ENCODE results near the gene TSPAN9.

Gene TSPAN9

DNA sequence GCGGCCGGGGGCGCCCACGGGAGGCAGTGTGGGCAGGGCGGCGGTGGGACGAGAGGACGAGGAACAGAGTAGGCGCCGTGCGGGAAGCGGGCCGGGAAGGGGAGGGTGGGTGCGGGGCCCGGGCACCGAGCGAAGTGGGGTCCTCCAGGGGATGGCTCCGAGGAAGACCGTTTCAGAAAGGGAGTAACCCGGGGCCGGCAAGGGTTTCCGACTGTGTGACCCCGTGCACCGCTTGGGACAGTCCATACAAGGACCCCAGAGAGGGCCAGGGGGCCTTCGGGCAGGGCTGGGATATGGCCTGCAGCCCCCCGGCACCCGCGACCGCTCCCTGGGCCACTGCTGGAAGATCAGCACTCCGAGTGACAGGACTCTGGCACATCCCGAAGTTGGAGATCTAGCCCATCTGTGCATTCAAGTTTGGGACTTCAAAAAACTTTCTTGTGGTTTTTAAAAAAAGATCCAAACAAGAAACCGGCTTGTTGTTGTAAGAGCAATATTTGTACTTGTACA is 448 bp downstream of the TSPAN9 start:
- Histone ChIP-seq H3K4me1 (ENCODE audit: insufficient read depth, low read length) (peaks cover 7% of the 10 kb centered on the region; the same call in 1 of the 2 replicates), H3K9ac (ENCODE audit: low read depth, low read length) (peak overlapping the region; percentile 69), H3K36me3 (ENCODE audit: insufficient read depth, low read length) (no peaks in the 10 kb centered on the region), H3K9me3 (ENCODE audit: control insufficient read depth, insufficient read depth, low read length) (no peaks in the 10 kb centered on the region)

DNA sequence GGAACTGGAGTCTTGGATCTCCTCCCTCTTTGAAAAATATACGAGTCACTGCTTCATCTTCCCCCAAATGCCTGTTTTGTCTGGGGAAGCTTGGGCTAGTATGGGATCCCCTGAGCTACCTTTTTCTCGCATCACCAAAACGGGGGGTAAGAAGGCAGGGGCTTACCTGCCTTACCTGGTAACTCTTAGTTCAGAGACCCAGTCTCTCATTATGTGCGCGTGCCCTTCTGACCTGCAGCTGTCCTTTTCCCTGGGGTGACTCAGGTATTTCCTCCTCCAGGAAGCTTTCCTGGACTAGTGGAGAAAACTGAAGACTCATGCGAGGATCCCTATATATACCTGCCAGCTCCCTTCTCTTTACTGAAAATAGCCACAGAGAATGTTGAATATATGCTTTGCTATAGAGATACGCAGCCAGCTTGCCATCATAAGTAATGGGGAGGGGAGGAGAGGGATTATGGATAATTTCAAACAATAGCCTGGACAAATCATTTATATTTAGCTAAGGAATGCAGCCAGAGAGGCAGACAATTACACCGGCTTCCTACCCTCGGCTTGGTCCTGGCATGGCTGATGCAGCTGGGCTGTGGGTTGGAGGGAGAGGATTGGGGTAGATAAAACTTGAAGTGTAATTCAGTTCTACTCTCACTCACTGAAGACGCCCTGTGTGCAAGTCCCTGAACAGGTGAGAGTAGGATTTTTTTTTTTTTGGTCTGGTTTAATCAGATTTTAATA is 1.1 kb downstream of the TSPAN9 start:
- Histone ChIP-seq H3K9ac (ENCODE audit: low read depth, low read length) (peak overlapping the region; percentile 69), H3K4me1 (ENCODE audit: insufficient read depth, low read length) (peaks cover 4% of the 10 kb centered on the region; the same call in 1 of the 2 replicates), H3K9me3 (ENCODE audit: control insufficient read depth, insufficient read depth, low read length) (no peaks in the 10 kb centered on the region), H3K36me3 (ENCODE audit: insufficient read depth, low read length) (no peaks in the 10 kb centered on the region)

DNA sequence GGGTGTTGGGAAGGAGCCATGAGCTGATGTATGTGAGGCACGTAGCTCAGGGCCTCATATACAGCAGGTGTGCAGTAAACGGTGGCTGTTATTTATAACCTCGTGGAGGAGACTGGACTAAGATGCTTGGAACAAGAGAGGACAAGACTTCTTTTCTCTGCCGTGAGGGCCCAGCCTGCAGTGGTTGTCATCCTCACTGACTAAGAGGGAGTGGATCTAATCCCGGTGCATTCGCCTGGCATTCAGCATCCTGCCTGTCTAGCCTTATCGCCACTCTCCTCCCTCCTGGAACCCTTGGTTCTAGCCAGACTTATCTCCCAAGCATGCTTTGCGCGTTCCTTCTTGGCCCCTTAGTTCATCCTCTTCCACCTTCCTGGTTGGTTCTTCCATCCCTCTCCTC is 3.9 kb downstream of the TSPAN9 start:
- no peaks in the 10 kb centered on the region for H3K9me3 ChIP-seq (ENCODE audit: control insufficient read depth, insufficient read depth, low read length)
- H3K36me3 ChIP-seq (ENCODE audit: insufficient read depth, low read length) = peaks cover 3% of the 10 kb centered on the region; the same call in 1 of the 2 replicates
- peaks cover 23% of the 10 kb centered on the region for H3K4me1 ChIP-seq (ENCODE audit: insufficient read depth, low read length)
- no peak overlapping the region for H3K9ac ChIP-seq (ENCODE audit: low read depth, low read length)

DNA sequence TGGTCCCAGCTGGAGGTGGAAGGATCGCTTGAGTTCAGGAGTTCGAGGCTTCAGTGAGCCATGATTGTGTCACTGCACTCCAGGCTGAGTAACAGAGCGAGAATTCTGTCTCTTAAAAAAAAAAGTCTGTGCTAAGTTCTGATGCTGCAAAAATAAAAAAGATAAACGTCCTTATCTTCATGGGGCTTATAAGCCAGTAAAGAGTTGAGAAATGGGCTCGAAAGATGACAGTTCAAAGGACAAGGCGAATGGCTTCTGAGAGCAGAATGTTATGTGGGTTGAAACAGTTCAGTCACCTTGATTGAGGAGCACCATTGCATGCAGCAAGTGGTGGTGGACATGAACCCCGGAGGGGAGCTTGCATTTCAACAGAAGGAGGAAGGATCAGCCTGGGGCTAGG is 4.7 kb downstream of the TSPAN9 start:
- H3K4me1 ChIP-seq (ENCODE audit: insufficient read depth, low read length) = peaks cover 23% of the 10 kb centered on the region
- H3K36me3 ChIP-seq (ENCODE audit: insufficient read depth, low read length) = peaks cover 3% of the 10 kb centered on the region; the same call in 1 of the 2 replicates
- H3K9me3 ChIP-seq (ENCODE audit: control insufficient read depth, insufficient read depth, low read length) = no peaks in the 10 kb centered on the region
- H3K9ac ChIP-seq (ENCODE audit: low read depth, low read length) = no peak overlapping the region

DNA sequence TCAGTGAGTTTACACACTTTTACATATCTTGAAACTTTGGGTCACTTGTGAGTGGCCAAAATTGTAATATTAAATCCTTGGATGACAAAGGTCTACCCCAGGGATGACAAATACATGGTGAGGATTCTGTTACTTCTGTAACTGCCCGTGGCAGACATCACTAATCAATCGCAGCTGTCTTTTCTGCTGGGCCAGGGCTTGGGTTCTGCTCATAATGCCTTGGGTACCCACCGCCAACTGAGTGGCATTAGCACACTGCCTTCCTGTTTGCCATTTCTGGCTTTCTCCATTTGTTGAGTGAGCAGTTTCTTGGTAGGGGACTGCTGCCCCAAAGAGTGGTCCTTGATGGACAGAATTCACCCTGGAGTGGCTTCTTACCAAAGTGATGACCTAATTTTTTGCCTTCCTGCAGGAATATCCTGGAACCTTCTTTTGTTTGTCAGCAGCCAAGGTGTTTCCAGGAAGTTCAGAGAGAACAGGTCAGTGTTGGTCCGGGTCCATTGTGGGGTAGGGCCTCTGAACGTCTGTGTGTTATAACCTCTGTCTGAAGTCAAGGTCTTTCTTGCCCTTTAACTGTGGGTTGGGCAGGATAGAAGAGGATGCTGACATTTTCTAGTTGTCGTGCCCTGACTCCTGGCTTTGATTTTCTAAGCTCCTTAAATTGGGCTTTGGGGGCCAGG is 6.2 kb downstream of the TSPAN9 start:
- Histone ChIP-seq H3K9ac (ENCODE audit: low read depth, low read length) (no peak overlapping the region), H3K36me3 (ENCODE audit: insufficient read depth, low read length) (peaks cover 3% of the 10 kb centered on the region; the same call in 1 of the 2 replicates), H3K4me1 (ENCODE audit: insufficient read depth, low read length) (peaks cover 22% of the 10 kb centered on the region), H3K9me3 (ENCODE audit: control insufficient read depth, insufficient read depth, low read length) (no peaks in the 10 kb centered on the region)

DNA sequence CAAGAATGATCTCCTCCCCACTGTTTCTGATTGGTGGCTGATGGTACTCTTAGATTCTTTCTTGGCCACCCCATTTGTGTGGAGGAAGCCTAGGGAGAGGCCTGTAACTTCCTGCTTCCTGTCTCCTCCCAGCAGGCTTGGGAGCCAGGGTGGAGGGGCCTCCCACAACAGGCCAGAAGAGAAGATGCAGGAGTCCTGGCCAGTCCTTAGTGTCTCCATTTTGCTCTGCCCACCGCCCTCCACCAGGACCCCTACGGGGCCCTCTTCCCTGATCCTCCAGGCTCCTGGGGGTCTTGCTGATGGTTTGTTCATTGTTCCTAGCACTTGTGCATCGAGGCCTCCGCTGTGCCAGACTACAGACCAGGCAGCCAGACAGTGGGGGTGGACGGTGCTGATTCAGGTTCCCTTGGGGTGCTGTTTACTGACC is 6.8 kb downstream of the TSPAN9 start:
- Histone ChIP-seq H3K9me3 (ENCODE audit: control insufficient read depth, insufficient read depth, low read length) (no peaks in the 10 kb centered on the region), H3K9ac (ENCODE audit: low read depth, low read length) (no peak overlapping the region), H3K4me1 (ENCODE audit: insufficient read depth, low read length) (peaks cover 20% of the 10 kb centered on the region), H3K36me3 (ENCODE audit: insufficient read depth, low read length) (peaks cover 3% of the 10 kb centered on the region; the same call in 1 of the 2 replicates)

DNA sequence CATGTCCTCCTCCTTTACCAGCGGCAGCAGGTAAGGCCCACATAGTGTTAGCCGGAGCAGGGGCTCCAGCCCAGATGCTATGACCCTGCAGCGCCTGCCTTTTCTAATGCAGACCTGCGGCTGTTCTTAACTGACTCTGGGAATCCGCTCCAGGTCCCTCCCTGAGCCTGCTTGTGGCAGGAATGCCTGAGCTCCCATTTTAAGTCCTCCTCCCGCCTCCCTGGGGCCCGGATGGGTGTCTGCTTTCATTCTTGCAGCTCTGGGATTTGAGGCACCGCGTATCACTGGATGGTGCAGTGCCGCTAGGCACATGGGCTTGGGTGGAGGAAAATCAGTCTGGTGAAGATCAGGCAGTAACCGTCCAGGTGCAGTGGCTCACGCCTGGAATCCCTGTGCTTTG is 7.6 kb downstream of the TSPAN9 start:
- Histone ChIP-seq H3K9me3 (ENCODE audit: control insufficient read depth, insufficient read depth, low read length) (no peaks in the 10 kb centered on the region), H3K4me1 (ENCODE audit: insufficient read depth, low read length) (peaks cover 20% of the 10 kb centered on the region), H3K9ac (ENCODE audit: low read depth, low read length) (no peak overlapping the region), H3K36me3 (ENCODE audit: insufficient read depth, low read length) (peaks cover 3% of the 10 kb centered on the region; the same call in 1 of the 2 replicates)

DNA sequence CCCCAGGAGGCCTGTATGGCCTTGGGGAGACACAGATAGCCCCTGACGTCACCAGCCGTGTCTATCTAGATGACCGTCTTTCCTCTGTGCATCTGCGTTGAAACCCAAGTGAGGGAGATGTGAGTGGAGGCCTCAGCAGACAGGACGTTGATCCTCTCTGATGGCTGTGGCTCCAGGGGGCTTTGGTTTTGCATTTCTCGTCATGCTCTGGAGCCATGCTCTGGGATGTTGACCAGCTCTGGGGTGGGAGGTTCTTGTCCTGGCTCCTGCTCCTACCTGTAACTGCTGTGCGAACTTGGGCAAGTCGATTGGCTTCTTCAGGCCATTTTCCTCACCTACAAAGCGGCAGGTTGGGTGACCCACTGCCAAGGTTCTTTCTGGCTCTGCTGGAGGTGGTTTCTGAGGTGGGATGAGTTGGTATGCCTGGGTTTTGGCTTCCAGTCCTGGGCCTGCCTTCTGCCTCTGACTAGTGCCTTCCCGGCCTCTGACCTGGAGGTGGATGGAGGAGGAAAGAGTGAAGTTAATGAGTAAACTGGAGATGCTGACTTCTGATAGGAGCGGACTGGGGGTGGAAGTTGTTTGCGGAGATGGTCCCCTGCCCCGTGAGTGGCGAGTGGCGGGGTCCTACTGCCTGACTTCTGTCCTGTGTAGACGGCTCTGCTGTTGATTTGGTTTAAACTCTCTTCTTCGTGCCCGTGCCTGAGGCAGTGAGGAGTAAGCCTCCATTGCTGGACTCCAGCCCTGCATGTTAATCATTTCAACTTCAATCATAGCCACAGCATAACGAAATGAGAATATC is 8.4 kb downstream of the TSPAN9 start:
- Histone ChIP-seq H3K36me3 (ENCODE audit: insufficient read depth, low read length) (peaks cover 3% of the 10 kb centered on the region; the same call in 1 of the 2 replicates), H3K9me3 (ENCODE audit: control insufficient read depth, insufficient read depth, low read length) (no peaks in the 10 kb centered on the region), H3K9ac (ENCODE audit: low read depth, low read length) (no peak overlapping the region), H3K4me1 (ENCODE audit: insufficient read depth, low read length) (peaks cover 20% of the 10 kb centered on the region)

DNA sequence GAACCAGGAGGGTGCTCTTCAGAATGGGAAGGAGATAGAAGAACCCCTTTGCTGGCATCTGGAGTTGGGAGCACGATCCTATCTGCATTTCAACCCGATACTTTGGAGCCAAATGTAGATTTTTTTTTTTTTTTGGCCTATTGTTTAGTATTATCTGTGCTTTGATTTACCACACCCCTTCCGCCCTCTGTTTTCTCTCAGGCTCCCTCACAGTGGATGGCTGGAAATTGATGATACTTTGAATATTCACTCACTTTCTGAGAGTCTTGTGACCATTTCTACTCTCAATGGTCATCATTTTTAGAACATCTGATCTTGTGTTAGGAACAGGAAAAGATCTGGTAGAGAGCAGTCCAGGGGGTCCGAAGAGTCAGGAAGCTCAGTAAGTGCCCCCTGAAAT is 9.0 kb downstream of the TSPAN9 start:
- Histone ChIP-seq H3K9ac (ENCODE audit: low read depth, low read length) (no peak overlapping the region), H3K4me1 (ENCODE audit: insufficient read depth, low read length) (peaks cover 20% of the 10 kb centered on the region), H3K9me3 (ENCODE audit: control insufficient read depth, insufficient read depth, low read length) (no peaks in the 10 kb centered on the region), H3K36me3 (ENCODE audit: insufficient read depth, low read length) (peaks cover 3% of the 10 kb centered on the region; the same call in 1 of the 2 replicates)

DNA sequence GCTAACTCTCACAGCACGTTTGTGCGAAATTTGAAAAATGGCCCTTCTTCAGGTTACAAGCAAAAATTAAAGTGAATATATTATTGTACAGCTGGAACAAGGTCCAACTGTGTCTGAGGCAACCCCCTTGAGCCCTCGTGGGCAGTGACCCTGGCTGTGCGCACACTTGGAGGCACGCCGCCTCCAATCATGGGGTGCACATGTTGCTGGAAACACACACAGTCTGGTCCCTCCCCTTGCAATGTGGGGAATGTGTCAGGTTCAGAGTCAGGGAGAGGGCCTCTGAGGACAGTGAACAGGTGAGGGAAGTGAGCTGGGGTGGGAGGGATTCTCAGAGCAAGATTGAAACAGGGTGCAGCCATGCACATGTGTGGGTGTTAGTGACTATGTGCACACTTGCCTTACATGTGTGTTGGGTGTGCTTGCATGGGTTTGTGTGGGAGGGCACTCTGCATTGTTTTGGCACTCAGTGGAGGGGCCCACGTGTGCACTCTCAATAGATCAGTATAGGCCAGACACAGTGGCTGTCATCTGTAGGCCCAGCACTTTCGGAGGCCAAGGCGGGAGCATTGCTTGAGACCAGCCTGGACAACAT is 9.6 kb downstream of the TSPAN9 start:
- Histone ChIP-seq H3K4me1 (ENCODE audit: insufficient read depth, low read length) (peaks cover 20% of the 10 kb centered on the region), H3K9ac (ENCODE audit: low read depth, low read length) (no peak overlapping the region), H3K36me3 (ENCODE audit: insufficient read depth, low read length) (peaks cover 3% of the 10 kb centered on the region; the same call in 1 of the 2 replicates), H3K9me3 (ENCODE audit: control insufficient read depth, insufficient read depth, low read length) (no peaks in the 10 kb centered on the region)

DNA sequence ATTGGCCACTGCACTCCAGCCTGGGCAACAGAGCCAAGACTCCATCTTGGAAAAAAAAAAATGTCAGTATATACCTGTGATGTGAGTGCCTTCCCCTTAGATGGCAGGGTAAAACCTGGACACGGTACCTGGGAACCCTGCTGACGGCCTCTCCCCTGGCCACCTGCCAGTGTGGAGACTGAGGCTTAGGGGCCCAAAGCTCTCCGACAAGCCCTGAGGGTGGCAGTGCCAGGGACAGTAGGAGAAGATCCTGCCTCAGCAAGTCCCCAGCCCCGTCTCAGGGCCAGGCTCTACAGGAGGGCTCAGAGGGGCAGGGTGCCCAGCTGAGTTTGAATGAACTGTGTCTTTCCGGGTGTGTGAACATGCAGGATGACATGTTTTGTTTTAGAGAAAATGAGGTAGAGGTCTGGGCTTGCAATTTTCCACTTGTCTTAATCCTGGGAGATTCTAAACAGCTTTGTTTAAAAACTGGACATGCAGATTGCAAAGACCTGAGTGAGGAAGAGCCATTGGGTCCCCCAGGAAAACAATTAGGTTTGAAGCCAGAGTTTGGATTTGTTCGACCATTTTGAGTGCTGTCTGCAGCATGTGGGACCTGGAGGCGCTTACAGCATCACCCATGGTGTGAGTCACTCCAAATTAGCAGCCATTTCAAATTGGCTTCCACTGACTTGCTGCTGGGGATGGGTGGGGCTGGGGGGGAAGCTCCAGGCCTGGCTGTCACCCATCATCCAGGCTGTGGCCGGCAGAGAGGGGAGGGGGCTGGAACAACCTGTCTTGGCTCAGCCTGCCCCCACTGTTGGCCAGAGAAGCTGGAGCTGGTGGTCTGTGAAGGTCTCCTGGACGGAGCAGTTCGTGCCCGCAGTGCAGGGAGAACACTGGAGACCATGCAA is 10.8 kb downstream of the TSPAN9 start:
- Histone ChIP-seq H3K9ac (ENCODE audit: low read depth, low read length) (no peak overlapping the region), H3K36me3 (ENCODE audit: insufficient read depth, low read length) (peaks cover 3% of the 10 kb centered on the region; the same call in 1 of the 2 replicates), H3K9me3 (ENCODE audit: control insufficient read depth, insufficient read depth, low read length) (no peaks in the 10 kb centered on the region), H3K4me1 (ENCODE audit: insufficient read depth, low read length) (peaks cover 20% of the 10 kb centered on the region)

DNA sequence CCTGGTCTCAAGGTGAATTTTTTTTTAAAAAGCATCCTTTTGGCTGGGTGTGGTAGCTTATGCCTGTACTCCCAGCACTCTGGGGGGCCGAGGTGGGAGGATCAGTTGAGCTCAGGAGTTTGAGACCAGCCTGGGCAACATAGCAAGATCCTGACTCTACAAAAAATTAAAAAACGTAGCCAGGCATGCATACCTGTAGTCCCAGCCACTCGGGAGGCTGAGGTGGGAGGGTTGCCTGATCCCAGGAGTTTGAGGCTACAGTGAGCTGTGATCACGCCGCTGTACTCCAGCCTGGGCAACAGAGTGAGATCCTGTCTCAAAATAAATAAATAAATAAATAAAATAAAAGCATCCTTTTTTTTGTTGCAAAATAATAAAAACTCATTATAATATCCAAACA is 12.4 kb downstream of the TSPAN9 start:
- Histone ChIP-seq H3K36me3 (ENCODE audit: insufficient read depth, low read length) (no peaks in the 10 kb centered on the region), H3K4me1 (ENCODE audit: insufficient read depth, low read length) (peaks cover 7% of the 10 kb centered on the region; the same call in 1 of the 2 replicates), H3K9ac (ENCODE audit: low read depth, low read length) (no peak overlapping the region), H3K9me3 (ENCODE audit: control insufficient read depth, insufficient read depth, low read length) (no peaks in the 10 kb centered on the region)

Measured in ES-I3 (cell line).